HL-60 (cell line): ENCODE results near the gene PORCN.

ENCODE experiments used
- DNase-seq, 2 experiments: peaks; one replicate each; pipeline ENCODE4 v3.0.0-alpha.2; 2010 to 2020; ENCODE audit warnings: low read depth in 1 of 2, low spot score in 1 of 2
- H3K27ac ChIP-seq: fragments of 250-450 bp; sonication (Bioruptor Pico); replicated peaks from 2 replicates; pipeline ENCODE4 v1.5.1; 2020; ENCODE audit warnings: mild to moderate bottlenecking, moderate library complexity
- H3K27me3 ChIP-seq: fragments of 250-450 bp; sonication (Bioruptor Pico); 2 replicates; pipeline ENCODE4 v1.5.1; 2021; ENCODE audit warnings: mild to moderate bottlenecking, moderate library complexity; ENCODE audit not compliant: insufficient read depth, poor library complexity, severe bottlenecking
- H3K4me3 ChIP-seq: replicated peaks from 2 replicates; pipeline ENCODE4 v1.5.1; 2011; ENCODE audit warnings: mild to moderate bottlenecking, control low read depth, low read length; ENCODE audit not compliant: insufficient read depth
- GABPA ChIP-seq: IDR thresholded peaks from 2 replicates; pipeline ENCODE4 v1.6.1; 2012; ENCODE audit warnings: low read depth
- POLR2AphosphoS5 ChIP-seq: IDR thresholded peaks from 2 replicates; pipeline ENCODE4 v1.6.1; 2012; ENCODE audit warnings: low read depth
- REST ChIP-seq: IDR thresholded peaks from 2 replicates; pipeline ENCODE4 v1.6.1; 2012; ENCODE audit warnings: low read depth; ENCODE audit not compliant: insufficient replicate concordance
- SPI1 ChIP-seq: IDR thresholded peaks from 2 replicates; pipeline ENCODE4 v1.6.1; 2012; ENCODE audit warnings: low read depth, mild to moderate bottlenecking, borderline replicate concordance
- TF ChIP-seq, protein P1 (sequence below): IDR thresholded peaks from one replicate; pipeline ENCODE4 v1.5.1; 2011; ENCODE audit warnings: low read length, control low read depth, inconsistent platforms; ENCODE audit not compliant: insufficient read depth

Gene PORCN

DNA sequence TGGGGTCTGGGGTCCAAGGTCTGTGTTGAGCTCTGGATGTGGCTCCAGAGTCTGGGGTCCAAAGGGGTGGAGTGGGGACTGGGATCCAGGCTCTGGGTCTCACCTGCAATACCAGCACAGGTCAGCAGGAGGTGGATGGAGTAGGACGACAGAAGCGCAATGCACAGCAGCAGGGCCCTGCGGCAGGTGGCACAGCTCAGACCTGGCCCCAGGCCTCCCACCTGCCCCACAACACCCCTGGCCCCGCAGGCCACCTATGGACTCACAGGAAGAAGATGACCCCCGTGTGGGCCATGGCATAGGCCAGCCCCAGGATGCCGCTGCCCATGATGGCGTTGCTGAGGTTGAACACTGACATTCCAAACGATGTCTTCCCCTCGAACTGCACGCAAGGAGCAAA, 42.1 kb upstream of the PORCN start:
- Histone ChIP-seq H3K27me3 (no peaks in the 10 kb centered on the region), H3K4me3 (no peak overlapping the region), H3K27ac (no peak overlapping the region)
- peak in 1 of 2 experiments; percentile 19 for DNase-seq
- TF ChIP-seq, protein P1, sequence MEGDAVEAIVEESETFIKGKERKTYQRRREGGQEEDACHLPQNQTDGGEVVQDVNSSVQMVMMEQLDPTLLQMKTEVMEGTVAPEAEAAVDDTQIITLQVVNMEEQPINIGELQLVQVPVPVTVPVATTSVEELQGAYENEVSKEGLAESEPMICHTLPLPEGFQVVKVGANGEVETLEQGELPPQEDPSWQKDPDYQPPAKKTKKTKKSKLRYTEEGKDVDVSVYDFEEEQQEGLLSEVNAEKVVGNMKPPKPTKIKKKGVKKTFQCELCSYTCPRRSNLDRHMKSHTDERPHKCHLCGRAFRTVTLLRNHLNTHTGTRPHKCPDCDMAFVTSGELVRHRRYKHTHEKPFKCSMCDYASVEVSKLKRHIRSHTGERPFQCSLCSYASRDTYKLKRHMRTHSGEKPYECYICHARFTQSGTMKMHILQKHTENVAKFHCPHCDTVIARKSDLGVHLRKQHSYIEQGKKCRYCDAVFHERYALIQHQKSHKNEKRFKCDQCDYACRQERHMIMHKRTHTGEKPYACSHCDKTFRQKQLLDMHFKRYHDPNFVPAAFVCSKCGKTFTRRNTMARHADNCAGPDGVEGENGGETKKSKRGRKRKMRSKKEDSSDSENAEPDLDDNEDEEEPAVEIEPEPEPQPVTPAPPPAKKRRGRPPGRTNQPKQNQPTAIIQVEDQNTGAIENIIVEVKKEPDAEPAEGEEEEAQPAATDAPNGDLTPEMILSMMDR = peak; percentile 8
- no peak for TF ChIP-seq POLR2AphosphoS5

DNA sequence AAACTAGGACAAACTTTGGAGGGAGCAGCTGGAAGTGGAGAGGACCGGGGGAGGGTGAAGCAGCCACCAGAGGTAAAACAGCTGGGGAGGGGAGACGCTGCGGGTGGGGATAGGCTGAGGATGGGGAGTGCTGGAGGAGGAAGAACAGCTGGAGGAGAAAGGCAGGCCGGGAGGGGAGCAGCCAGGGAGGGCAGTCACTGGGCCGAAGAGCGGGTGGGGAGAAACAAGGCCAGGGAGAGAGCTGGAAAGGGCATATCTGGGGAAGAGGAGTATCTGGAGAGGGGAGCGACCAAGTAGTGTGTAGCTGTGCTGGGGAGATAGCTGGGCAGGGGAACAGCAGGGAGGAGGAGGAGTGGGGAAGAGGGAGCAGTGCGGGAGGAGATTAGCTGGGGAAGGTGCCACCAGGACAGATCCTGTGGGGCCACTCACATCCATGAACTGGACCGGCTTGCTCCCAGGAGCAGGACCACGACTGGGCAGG, 41.5 kb upstream of the PORCN start:
- DNase-seq = no peak
- no peak for TF ChIP-seq POLR2AphosphoS5
- no peak for TF ChIP-seq GABPA
- TF ChIP-seq, protein P1 = no peak
- no peak for TF ChIP-seq REST
- no peak for TF ChIP-seq SPI1
- H3K27ac ChIP-seq = peak overlapping the region; percentile 79
- H3K4me3 ChIP-seq = peak overlapping the region; percentile 67
- no peaks in the 10 kb centered on the region for H3K27me3 ChIP-seq

- Histone ChIP-seq H3K27ac (peak overlapping the region; percentile 79), H3K27me3 (no peaks in the 10 kb centered on the region), H3K4me3 (peak overlapping the region; percentile 67)
- peak; percentile 21; the same call in 1 of the 2 replicates for TF ChIP-seq POLR2AphosphoS5
- TF ChIP-seq, protein P1 = no peak
- TF ChIP-seq GABPA = no peak
- peak in 1 of 2 experiments; percentile 62 for DNase-seq
These were observed 40.5 kb upstream of the PORCN start for GRCh38 chrX:48468247-48468671.

- Histone ChIP-seq H3K27me3 (no peaks in the 10 kb centered on the region), H3K4me3 (peak overlapping the region; percentile 67), H3K27ac (peak overlapping the region; percentile 79)
- DNase-seq = peak in 1 of 2 experiments; percentile 45
- no peak for TF ChIP-seq SPI1
- no peak for TF ChIP-seq GABPA
- TF ChIP-seq, protein P1 = no peak
- no peak for TF ChIP-seq REST
- no peak for TF ChIP-seq POLR2AphosphoS5
These were observed 39.8 kb upstream of the PORCN start for GRCh38 chrX:48468693-48469691.
